DOHH2 (cell line): Measurements from ENCODE around the gene SRMS.

Experiments
- H3F3A ChIP-seq: fragments of 200-600 bp; sonication (generic), shearing (Covaris generic); 2 replicates; pipeline ENCODE4 v1.6.0; 2016; ENCODE audit warnings: antibody characterized with exemption, mild to moderate bottlenecking; ENCODE audit not compliant: control insufficient read depth, insufficient read depth
- H3K27ac ChIP-seq: fragments of 200-600 bp; sonication (generic); 2 replicates; pipeline ENCODE4 v1.5.1; 2014; ENCODE audit warnings: low read depth, mild to moderate bottlenecking, low read length, moderate library complexity
- H3K27me3 ChIP-seq: fragments of 200-600 bp; sonication (generic); 2 replicates; pipeline ENCODE4 v1.6.1; 2014; ENCODE audit warnings: mild to moderate bottlenecking, low read length, mixed read lengths; ENCODE audit not compliant: control insufficient read depth
- H3K36me3 ChIP-seq: fragments of 200-600 bp; sonication (generic); 2 replicates; pipeline ENCODE4 v1.6.1; 2014; ENCODE audit warnings: mild to moderate bottlenecking, low read length, moderate library complexity, mixed read lengths; ENCODE audit not compliant: control insufficient read depth
- H3K4me1 ChIP-seq: fragments of 200-600 bp; sonication (generic); 2 replicates; pipeline ENCODE4 v1.6.1; 2014; ENCODE audit warnings: mild to moderate bottlenecking, low read length, mixed read lengths; ENCODE audit not compliant: control insufficient read depth
- H3K4me2 ChIP-seq: fragments of 200-600 bp; sonication (generic); 2 replicates; pipeline ENCODE4 v1.6.0; 2014; ENCODE audit warnings: mild to moderate bottlenecking, low read length, moderate library complexity
- H3K4me3 ChIP-seq: fragments of 200-600 bp; sonication (generic); 2 replicates; pipeline ENCODE4 v1.5.1; 2014; ENCODE audit warnings: mild to moderate bottlenecking, low read length, mixed read lengths
- H3K79me2 ChIP-seq: fragments of 200-600 bp; sonication (generic); 2 replicates; pipeline ENCODE4 v1.6.1; 2014; ENCODE audit warnings: mild to moderate bottlenecking, low read length, mixed read lengths; ENCODE audit not compliant: control insufficient read depth
- H3K9me2 ChIP-seq: fragments of 200-600 bp; sonication (generic); replicated peaks from 2 replicates; pipeline ENCODE4 v1.6.1; 2014; ENCODE audit warnings: mild to moderate bottlenecking, low read length, mixed read lengths; ENCODE audit not compliant: control insufficient read depth
- H3K9me3 ChIP-seq: fragments of 200-600 bp; sonication (generic); 2 replicates; pipeline ENCODE4 v1.6.1; 2014; ENCODE audit warnings: antibody characterized with exemption, low read length, mixed read lengths; ENCODE audit not compliant: control insufficient read depth, insufficient read depth
- H4K20me1 ChIP-seq: fragments of 200-600 bp; sonication (generic); 2 replicates; pipeline ENCODE4 v1.6.0; 2014; ENCODE audit warnings: low read depth, mild to moderate bottlenecking, antibody characterized with exemption, low read length, moderate library complexity; ENCODE audit not compliant: control insufficient read depth, insufficient read depth
- EZH2phosphoT487 ChIP-seq: fragments of 200-600 bp; sonication (generic); IDR thresholded peaks from 2 replicates; pipeline ENCODE4 v1.6.1; 2017; ENCODE audit warnings: borderline replicate concordance, mild to moderate bottlenecking, antibody characterized with exemption, low read length, moderate library complexity, mixed read lengths
- TF ChIP-seq, protein P1 (sequence below): fragments of 200-600 bp; sonication (generic); IDR thresholded peaks from one replicate; pipeline ENCODE4 v1.5.1; 2014; ENCODE audit warnings: antibody characterized with exemption, mild to moderate bottlenecking, low read depth, low read length; ENCODE audit not compliant: poor library complexity, severe bottlenecking

SRMS gene

DNA sequence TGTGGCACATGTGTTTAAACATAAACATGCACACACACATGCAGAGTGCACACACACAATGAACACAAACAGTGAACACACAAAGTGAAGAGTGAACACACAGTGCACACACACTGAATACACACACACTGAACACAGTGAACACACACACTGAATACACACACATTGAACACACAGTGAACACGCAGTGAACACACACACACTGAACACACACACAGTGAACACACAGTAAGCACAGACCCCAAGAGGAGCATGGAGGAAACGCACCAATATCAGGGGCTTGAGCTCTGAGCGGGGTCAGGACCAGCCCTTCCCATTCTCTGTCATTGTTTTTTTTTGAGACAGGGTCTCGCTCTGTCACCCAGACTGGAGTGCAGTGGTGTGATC is 43.6 kb upstream of the SRMS start:
- H3K79me2 ChIP-seq, result no peaks in the 10 kb centered on the region
- no peaks in the 10 kb centered on the region for H3K9me2 ChIP-seq
- TF ChIP-seq, protein P1, sequence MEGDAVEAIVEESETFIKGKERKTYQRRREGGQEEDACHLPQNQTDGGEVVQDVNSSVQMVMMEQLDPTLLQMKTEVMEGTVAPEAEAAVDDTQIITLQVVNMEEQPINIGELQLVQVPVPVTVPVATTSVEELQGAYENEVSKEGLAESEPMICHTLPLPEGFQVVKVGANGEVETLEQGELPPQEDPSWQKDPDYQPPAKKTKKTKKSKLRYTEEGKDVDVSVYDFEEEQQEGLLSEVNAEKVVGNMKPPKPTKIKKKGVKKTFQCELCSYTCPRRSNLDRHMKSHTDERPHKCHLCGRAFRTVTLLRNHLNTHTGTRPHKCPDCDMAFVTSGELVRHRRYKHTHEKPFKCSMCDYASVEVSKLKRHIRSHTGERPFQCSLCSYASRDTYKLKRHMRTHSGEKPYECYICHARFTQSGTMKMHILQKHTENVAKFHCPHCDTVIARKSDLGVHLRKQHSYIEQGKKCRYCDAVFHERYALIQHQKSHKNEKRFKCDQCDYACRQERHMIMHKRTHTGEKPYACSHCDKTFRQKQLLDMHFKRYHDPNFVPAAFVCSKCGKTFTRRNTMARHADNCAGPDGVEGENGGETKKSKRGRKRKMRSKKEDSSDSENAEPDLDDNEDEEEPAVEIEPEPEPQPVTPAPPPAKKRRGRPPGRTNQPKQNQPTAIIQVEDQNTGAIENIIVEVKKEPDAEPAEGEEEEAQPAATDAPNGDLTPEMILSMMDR, result no peak
- TF ChIP-seq EZH2phosphoT487, result no peak
- H3K36me3 ChIP-seq, result peaks cover 30% of the 10 kb centered on the region; the same call in 1 of the 2 replicates
- no peaks in the 10 kb centered on the region for H3K27me3 ChIP-seq
- no peaks in the 10 kb centered on the region for H4K20me1 ChIP-seq
- H3K4me2 ChIP-seq, result no peak overlapping the region
- H3F3A ChIP-seq, result no peaks in the 10 kb centered on the region
- H3K4me3 ChIP-seq, result no peak overlapping the region
- H3K9me3 ChIP-seq, result no peaks in the 10 kb centered on the region
- H3K4me1 ChIP-seq, result no peaks in the 10 kb centered on the region
- H3K27ac ChIP-seq, result no peak overlapping the region

DNA sequence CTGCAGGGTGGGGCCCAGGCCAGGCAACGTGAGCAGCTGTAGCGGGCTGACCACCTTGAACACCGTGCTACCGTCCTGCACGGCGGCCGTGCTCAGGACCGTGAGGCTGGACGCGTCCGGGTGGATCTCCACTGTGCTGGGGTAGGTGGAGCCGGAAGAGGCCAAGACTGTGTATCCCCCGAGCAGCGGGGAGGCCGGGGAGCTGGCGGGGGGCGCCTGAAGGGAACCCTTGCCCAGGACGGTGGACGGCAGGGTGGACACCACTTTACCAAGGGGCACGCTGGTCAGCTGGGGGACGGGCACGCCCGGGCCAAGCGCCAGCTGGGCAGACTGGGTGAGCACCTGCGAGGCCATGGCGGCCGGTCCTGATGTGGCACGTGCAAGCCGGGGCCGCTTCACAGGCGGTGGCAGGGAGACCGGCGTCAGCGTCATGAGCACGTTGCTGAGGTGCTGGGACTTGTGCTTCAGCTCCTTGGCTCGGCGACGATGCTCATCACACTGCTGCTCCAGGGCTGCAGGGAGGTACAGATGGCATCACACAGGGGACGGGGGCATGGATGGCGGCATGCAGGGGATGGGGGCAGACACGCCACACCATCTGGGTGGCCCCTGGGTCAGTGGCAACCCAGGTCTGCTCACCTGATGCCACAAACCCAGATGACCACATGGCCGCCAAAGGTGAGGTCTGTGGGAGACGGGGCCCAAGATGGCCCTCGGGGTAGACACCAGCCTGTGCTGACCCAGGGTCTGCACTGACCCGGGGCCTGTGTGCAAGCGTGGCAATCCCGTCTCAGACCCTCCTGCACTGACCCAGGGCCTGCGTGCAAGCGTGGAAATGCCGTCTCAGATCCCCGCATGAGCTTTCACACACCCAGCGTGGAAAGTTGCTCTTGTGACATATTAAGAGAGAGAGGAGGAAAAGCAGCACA is 42.9 kb upstream of the SRMS start:
- Histone ChIP-seq H3K27ac (no peak overlapping the region), H3K4me1 (no peaks in the 10 kb centered on the region), H3K27me3 (no peaks in the 10 kb centered on the region), H3K36me3 (peaks cover 28% of the 10 kb centered on the region; the same call in 1 of the 2 replicates), H4K20me1 (no peaks in the 10 kb centered on the region), H3K9me2 (no peaks in the 10 kb centered on the region), H3K4me2 (no peak overlapping the region), H3K9me3 (no peaks in the 10 kb centered on the region), H3K79me2 (no peaks in the 10 kb centered on the region), H3K4me3 (no peak overlapping the region), H3F3A (no peaks in the 10 kb centered on the region)
- TF ChIP-seq EZH2phosphoT487, result no peak
- TF ChIP-seq, protein P1, result no peak

DNA sequence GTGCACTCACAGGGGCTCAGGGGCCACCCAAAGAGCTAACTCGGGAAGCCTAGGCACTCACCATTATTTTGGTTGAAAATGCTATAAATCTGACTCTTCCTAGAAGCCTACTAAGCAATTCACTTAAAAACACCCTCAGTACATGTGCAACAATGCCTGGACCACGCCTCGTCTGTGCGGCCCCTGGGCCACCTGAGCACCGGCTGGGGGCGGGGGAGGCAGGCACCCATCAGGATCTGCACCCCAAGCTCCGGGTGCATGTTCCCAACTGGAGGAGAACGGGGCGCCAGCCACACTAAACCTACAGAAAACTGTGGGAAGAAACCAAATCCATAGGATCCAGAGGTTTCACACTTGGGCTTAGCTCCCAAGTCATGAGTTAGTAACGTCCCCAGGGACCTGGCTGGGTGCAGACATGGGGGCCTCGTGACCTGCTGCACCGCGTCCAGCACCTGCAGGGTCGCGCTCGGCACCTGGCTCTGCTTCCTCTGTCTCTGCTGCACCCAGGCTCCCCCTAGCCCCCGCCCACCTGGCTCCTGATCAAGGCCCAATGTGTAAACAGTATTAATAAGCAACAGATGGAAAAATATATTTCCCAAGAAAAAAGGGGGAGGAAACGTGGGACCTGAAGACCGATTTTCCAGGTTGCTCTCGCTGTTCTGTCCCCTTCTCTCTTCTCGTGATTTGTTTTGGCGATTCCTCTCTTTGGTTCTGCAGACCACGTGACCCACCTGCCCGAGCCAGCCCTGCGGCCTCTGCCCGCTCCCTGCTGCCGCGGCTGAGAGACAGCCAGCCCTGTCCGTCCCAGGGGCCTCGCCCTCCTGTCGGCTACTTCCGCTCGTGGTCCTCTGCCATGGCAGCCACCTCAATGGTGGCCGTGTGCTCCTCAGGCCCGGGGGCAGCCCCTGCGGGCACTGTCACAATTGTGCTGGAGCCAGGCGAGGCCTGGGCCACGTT is 42.0 kb upstream of the SRMS start:
- Histone ChIP-seq H3K36me3 (peaks cover 25% of the 10 kb centered on the region; the same call in 1 of the 2 replicates), H3K4me3 (no peak overlapping the region), H3K9me2 (no peaks in the 10 kb centered on the region), H3K4me1 (no peaks in the 10 kb centered on the region), H3F3A (no peaks in the 10 kb centered on the region), H3K9me3 (no peaks in the 10 kb centered on the region), H3K27me3 (no peaks in the 10 kb centered on the region), H3K79me2 (no peaks in the 10 kb centered on the region), H4K20me1 (no peaks in the 10 kb centered on the region), H3K27ac (no peak overlapping the region), H3K4me2 (no peak overlapping the region)
- TF ChIP-seq, protein P1, result no peak
- no peak for TF ChIP-seq EZH2phosphoT487
